AG04449 (cell line): ENCODE results near the gene SHANK2.
A peak's percentile ranks its signal among the peaks of the same experiment; 100 is the strongest.

ENCODE experiments used
- CTCF ChIA-PET: fragments of 350-600 bp; formaldehyde crosslinking; extraction: SDS; loops from one replicate; lab custom pipeline; 2021; ENCODE audit warnings: antibody characterized with exemption; lab: Yijun Ruan, JAX
- POLR2A ChIA-PET: fragments of 400-600, 350-600 bp; formaldehyde crosslinking; extraction: SDS; loops from one replicate; lab custom pipeline; 2020; ENCODE audit warnings: antibody characterized with exemption, inconsistent platforms; lab: Yijun Ruan, JAX
- DNase-seq: peaks from one replicate; pipeline ENCODE4 v3.0.0-alpha.2; 2010; ENCODE audit warnings: low read depth, low spot score
- H3K4me3 ChIP-seq: 2 replicates; pipeline ENCODE4 v1.5.1; 2011; ENCODE audit warnings: low read depth, mild to moderate bottlenecking, control low read depth, low read length
- TF ChIP-seq, protein P1 (sequence below): IDR thresholded peaks from one replicate; pipeline ENCODE4 v1.5.1; 2011; ENCODE audit warnings: mild to moderate bottlenecking, moderate library complexity, low read length, control low read depth, inconsistent platforms; ENCODE audit not compliant: insufficient read depth; ENCODE audit errors: missing control alignments

The SHANK2 gene

DNA sequence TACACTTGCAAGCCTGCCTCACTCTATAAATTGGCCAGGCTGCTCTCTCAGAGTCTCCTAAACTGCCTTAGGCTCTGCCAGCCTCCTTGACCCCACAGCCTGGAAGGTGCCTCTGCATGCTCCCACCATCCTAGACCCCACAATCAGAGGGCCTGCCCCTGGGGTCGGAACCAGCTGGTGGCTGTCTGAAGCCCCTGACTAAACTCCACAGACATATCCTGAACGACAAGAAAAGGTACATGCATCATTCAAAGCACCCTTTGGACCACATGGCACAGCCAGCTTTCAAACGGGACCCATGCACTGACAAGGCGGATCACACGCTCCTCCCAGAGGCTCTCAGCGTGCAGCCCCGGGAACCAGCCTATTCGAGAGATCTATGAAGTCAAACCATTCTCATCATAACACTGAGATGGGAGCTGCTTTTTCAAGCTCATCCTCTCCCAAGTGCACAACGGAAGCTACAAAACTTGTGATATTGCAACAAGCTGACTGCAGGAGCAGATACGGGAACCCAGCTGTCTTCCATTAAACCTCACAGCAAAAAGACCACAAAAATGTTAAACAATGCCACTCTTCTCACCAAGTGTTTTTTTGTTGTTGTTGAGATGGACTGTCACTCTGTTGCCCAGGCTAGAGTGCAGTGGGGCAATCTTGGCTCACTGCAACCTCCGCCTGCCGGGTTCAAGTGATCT is 8.1 kb downstream of the SHANK2 start:
- H3K4me3 ChIP-seq, result no peak overlapping the region
- DNase-seq, result peak; percentile 17
- ChIA-PET CTCF (no interaction called here), POLR2A (no interaction called here)
- TF ChIP-seq, protein P1, sequence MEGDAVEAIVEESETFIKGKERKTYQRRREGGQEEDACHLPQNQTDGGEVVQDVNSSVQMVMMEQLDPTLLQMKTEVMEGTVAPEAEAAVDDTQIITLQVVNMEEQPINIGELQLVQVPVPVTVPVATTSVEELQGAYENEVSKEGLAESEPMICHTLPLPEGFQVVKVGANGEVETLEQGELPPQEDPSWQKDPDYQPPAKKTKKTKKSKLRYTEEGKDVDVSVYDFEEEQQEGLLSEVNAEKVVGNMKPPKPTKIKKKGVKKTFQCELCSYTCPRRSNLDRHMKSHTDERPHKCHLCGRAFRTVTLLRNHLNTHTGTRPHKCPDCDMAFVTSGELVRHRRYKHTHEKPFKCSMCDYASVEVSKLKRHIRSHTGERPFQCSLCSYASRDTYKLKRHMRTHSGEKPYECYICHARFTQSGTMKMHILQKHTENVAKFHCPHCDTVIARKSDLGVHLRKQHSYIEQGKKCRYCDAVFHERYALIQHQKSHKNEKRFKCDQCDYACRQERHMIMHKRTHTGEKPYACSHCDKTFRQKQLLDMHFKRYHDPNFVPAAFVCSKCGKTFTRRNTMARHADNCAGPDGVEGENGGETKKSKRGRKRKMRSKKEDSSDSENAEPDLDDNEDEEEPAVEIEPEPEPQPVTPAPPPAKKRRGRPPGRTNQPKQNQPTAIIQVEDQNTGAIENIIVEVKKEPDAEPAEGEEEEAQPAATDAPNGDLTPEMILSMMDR, result no peak

DNA sequence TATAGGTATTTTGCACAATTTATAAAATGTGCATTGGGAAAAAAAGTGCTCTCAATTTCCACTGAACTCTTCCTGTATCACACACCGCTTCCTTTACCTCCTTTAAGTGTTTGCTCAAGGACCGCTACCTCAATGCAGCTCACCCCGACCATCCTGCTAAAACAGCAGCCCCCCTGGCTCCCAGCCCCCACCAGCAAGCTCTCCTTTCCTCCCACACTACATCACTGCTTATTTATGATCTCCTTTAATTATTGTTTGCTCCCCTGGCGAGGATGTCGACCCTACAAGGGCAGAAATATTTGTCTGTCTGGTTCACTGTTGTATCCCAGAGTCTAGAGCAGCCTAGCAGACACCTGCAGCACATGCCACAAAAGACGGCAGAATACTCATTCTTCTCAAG is 10.0 kb downstream of the SHANK2 start:
- ChIA-PET CTCF (interaction anchor here (1.0 kb wide), 1 partner anchor 9 kb away, joined by 3 read pairs; no protein-coding TSS in a partner anchor), POLR2A (no interaction called here)
- TF ChIP-seq, protein P1, result no peak
- no peak for DNase-seq
- no peak overlapping the region for H3K4me3 ChIP-seq

DNA sequence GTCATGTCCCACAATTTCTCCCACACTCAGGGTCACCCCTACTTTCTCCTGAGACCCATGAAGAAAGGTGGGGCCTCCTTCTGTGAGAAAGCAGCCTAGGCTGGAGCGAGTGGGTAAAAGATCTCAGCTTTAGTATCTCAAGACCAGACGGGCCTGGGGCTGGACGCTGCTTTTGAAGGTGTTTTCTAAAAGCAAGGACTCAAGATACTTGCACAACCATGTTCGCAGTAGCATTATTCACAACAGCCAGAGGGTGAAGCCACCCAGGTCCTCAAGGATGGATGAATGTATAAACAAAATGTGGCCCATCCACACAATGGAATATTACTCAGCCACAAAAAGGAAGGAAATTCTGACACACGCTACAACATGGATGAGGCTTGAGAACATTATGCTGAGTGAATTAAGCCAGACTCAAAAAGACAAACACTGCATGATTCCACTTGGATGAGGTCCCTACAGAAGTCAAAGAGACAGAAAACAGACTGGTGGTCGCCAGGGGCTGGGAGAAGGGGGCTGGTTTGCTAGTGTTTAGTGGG is 10.6 kb downstream of the SHANK2 start:
- no peak overlapping the region for H3K4me3 ChIP-seq
- ChIA-PET CTCF (interaction anchor here (2.1 kb wide), 1 partner anchor 10 kb away, joined by 8 read pairs; the partner anchor contains the start of gene SHANK2), POLR2A (no interaction called here)
- TF ChIP-seq, protein P1, result no peak
- DNase-seq, result no peak

DNA sequence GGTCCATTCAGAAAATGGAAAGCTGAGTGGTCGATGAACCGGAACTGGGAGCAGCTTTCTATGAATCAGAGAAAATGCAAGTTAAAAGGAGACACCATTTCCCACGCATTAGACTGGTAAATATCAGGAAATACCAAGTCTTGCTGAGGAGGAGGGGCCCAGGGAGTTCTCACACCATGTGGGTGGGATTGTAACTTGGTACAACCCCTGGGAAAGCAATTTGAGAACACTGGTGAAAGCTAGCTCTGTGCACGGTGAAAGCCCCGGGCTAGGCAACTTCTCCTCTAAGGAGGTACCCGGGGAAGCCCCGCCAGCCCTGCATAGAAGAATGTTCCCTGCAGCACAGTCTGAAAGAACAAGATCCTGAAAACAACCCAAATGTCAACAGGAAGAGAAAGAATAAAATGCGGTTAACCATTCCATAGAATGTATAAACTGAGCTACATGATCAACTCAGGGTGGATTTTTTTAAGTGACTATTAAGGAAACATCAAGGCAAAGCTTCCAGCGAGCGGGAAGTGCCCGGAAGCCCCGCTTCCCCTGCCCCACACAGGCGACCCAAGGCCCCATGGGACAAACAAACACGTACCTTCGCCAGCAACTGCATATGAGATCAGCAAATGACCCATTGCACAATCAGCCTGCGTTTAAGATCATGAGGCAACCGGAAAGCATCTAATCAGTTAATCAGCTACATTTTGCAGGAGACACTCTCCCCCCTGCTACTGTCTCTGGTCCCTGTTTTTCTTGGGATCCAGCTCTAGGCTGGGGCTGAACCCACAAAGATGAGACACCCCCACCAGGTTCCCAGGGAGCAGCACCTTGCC is 11.3 kb downstream of the SHANK2 start:
- no peak overlapping the region for H3K4me3 ChIP-seq
- CTCF ChIA-PET, result interaction anchor here (2.1 kb wide), 1 partner anchor 11 kb away, joined by 8 read pairs; the partner anchor contains the start of gene SHANK2
- POLR2A ChIA-PET, result no interaction called here
- DNase-seq, result peak; percentile 46
- TF ChIP-seq, protein P1, result no peak

DNA sequence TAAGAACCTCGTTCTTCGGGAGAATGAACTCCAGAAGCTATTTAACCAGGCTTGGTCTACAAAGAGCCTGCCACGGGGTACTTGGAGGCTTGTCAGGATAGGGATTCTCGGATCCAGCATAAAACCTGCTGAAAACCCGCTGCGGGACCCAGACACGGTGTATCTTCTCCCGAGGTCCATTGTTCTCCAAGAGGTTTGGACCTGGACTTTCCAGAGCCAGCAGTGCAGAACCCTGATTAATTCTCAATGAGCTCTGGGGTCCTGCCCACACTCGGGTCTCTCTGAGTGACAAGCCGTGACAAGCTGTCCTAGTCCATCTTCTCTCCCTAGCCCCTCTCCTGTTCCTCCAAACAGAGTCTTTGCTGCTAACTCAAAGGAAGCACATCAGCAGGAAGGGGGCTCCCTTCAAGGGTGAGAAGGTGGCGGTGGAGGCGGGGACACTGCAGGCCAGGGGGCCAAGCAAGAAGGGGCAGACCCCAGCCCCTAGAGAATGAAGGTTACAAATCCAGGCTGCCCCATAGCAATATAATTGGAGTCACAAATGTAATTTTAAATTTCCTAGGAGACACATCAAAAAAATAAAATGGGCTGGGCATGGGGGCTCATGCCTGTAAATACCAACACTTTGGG is 12.2 kb downstream of the SHANK2 start:
- no peak for DNase-seq
- H3K4me3 ChIP-seq, result no peak overlapping the region
- ChIA-PET POLR2A (no interaction called here), CTCF (interaction anchor here (2.1 kb wide), 1 partner anchor 12 kb away, joined by 8 read pairs; the partner anchor contains the start of gene SHANK2)
- TF ChIP-seq, protein P1, result no peak
